ENCODE measurements around the gene YTHDF1.

The YTHDF1 gene

DNA sequence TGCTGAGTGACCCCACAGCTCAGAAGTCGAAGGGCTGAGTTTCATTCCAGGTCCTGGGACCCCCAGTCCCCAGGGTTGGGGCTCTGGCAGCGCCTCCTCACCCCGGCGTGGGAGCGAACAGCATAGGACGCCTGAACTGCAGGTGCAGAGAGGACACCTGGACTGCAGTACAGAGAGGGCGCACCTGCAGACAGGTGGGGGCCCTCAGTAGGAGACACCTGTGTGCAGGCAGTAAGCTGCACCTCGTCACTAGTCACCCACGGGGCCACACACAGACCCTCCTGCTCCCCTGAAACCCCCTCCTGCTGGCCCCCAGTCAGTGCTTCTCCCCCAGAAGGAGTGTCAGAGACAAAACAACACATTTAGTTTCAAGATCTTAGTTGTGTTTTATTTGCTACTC, 46.9 kb upstream of the YTHDF1 start:
- H2AFZ ChIP-seq (ENCODE audit: low read length): no peak overlapping the region
- no peaks in the 10 kb centered on the region for H3K9me3 ChIP-seq (ENCODE audit: low read length)
- H3K9ac ChIP-seq (ENCODE audit: low read length): no peak overlapping the region
- no peak overlapping the region for H3K4me3 ChIP-seq (ENCODE audit: low read depth, low read length, poor library complexity, severe bottlenecking)
- H3K27ac ChIP-seq (ENCODE audit: low read depth, low read length, poor library complexity, severe bottlenecking): no peak overlapping the region
- H3F3A ChIP-seq (ENCODE audit: insufficient read depth, low read length): no peaks in the 10 kb centered on the region
- no peak for TF ChIP-seq EZH2 (IDR thresholded peaks at IDR 0.05; ENCODE audit: borderline replicate concordance, low read length)
- TF ChIP-seq, protein P1, sequence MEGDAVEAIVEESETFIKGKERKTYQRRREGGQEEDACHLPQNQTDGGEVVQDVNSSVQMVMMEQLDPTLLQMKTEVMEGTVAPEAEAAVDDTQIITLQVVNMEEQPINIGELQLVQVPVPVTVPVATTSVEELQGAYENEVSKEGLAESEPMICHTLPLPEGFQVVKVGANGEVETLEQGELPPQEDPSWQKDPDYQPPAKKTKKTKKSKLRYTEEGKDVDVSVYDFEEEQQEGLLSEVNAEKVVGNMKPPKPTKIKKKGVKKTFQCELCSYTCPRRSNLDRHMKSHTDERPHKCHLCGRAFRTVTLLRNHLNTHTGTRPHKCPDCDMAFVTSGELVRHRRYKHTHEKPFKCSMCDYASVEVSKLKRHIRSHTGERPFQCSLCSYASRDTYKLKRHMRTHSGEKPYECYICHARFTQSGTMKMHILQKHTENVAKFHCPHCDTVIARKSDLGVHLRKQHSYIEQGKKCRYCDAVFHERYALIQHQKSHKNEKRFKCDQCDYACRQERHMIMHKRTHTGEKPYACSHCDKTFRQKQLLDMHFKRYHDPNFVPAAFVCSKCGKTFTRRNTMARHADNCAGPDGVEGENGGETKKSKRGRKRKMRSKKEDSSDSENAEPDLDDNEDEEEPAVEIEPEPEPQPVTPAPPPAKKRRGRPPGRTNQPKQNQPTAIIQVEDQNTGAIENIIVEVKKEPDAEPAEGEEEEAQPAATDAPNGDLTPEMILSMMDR (IDR thresholded peaks at IDR 0.05; ENCODE audit: low read length): no peak
- 0 out of 2 replicates have a peak, but pooled peaks cover 4% of the 10 kb centered on the region for H3K27me3 ChIP-seq (ENCODE audit: insufficient read depth, low read length)
- H3K79me2 ChIP-seq (ENCODE audit: insufficient read depth, low read length): no peaks in the 10 kb centered on the region
- no peaks in the 10 kb centered on the region for H3K9me2 ChIP-seq (ENCODE audit: low read depth, low read length)
- H3K4me2 ChIP-seq (ENCODE audit: low read length): no peak overlapping the region
- H3K36me3 ChIP-seq (ENCODE audit: insufficient read depth, low read length): no peaks in the 10 kb centered on the region
- H3K4me1 ChIP-seq (ENCODE audit: insufficient read depth, low read length, severe bottlenecking): no peaks in the 10 kb centered on the region
- no peaks in the 10 kb centered on the region for H4K20me1 ChIP-seq (ENCODE audit: insufficient read depth, low read length)

DNA sequence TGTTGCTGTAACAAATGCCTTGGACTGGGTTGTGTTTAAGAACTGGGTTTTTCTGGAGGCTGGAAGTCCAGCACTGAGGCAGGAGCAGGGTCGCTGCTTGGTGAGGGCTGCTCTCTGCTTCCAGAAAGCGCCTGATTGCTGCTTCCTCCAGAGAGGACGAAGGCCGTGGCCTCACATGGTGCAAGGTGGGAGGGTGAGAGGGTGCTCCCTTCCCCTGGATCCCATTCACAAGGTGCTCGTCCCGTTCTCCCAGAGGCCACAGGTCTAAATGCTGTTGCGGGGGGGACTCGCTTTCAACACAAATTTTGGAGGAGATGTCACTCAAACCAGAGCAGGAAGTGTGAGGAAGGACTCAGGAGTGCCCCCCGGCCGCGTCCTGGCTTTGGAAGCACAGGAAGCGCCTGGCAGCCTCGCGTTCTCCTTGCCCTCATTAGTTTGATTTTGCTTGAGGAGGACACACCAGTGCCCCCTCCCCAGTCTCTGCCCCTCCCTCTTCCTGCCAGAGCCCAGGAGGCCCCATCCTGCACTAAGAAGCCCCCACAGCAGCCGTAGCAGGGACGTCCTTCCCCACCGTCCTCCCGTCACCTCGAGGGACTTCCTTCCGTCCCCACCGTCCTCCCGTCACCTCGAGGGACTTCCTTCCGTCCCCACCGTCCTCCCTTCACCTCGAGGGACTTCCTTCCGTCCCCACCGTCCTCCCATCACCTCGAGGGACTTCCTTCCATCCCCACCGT, 46.0 kb upstream of the YTHDF1 start:
- H3K4me1 ChIP-seq (ENCODE audit: insufficient read depth, low read length, severe bottlenecking): no peaks in the 10 kb centered on the region

DNA sequence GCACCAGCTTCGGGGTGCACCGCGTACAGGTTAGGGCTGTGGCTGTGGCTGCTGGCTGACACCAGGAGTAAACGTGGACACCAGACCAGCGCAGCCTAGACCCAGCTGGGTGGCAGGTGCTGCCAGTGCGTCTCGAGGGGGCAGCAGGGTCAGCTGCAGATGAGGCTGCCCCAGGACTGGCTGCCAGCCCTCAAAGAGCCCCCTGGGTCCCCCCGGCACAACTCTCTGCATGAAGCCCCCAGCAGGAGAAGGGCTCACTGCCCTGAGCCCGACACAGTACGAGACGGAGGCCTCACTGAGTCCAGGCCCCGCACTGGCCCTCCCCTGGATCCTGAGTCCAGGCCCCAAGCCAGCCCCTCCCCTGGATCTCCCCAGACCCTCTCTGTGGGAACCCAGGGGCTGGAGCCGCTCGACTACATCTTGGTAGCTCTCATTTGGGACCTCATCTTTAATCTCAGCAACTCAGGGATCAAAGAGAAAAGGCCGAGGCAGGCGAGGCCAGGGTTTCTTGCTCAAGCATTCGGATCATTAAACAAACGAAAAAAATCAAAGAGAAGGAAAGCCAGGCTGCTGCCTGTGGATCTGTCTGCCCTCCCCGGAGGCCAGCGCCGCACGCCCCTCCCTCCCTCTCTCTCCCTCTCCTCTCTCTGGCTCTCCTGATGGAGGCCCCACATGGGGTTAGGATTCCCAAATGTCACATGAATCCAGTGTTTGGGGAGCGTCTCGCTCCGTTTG, 45.3 kb upstream of the YTHDF1 start:
- TF ChIP-seq, protein P1 (IDR thresholded peaks at IDR 0.05; ENCODE audit: low read length): no peak
- TF ChIP-seq EZH2 (IDR thresholded peaks at IDR 0.05; ENCODE audit: borderline replicate concordance, low read length): no peak
- H3K27ac ChIP-seq (ENCODE audit: low read depth, low read length, poor library complexity, severe bottlenecking): no peak overlapping the region
- H2AFZ ChIP-seq (ENCODE audit: low read length): no peak overlapping the region
- no peaks in the 10 kb centered on the region for H3K79me2 ChIP-seq (ENCODE audit: insufficient read depth, low read length)
- H3K9me2 ChIP-seq (ENCODE audit: low read depth, low read length): no peaks in the 10 kb centered on the region
- no peak overlapping the region for H3K4me2 ChIP-seq (ENCODE audit: low read length)
- no peaks in the 10 kb centered on the region for H4K20me1 ChIP-seq (ENCODE audit: insufficient read depth, low read length)
- H3K9ac ChIP-seq (ENCODE audit: low read length): no peak overlapping the region
- H3F3A ChIP-seq (ENCODE audit: insufficient read depth, low read length): no peaks in the 10 kb centered on the region
- H3K27me3 ChIP-seq (ENCODE audit: insufficient read depth, low read length): 0 out of 2 replicates have a peak, but pooled peaks cover 4% of the 10 kb centered on the region
- H3K9me3 ChIP-seq (ENCODE audit: low read length): no peaks in the 10 kb centered on the region
- no peaks in the 10 kb centered on the region for H3K4me1 ChIP-seq (ENCODE audit: insufficient read depth, low read length, severe bottlenecking)
- H3K36me3 ChIP-seq (ENCODE audit: insufficient read depth, low read length): no peaks in the 10 kb centered on the region
- no peak overlapping the region for H3K4me3 ChIP-seq (ENCODE audit: low read depth, low read length, poor library complexity, severe bottlenecking)

More for the DNA sequence above, 46.0 kb upstream of the YTHDF1 start:
- H3K9me3 ChIP-seq (ENCODE audit: low read length): no peaks in the 10 kb centered on the region
- H3K4me2 ChIP-seq (ENCODE audit: low read length): no peak overlapping the region
- no peaks in the 10 kb centered on the region for H3K79me2 ChIP-seq (ENCODE audit: insufficient read depth, low read length)
- no peaks in the 10 kb centered on the region for H3F3A ChIP-seq (ENCODE audit: insufficient read depth, low read length)
- H3K36me3 ChIP-seq (ENCODE audit: insufficient read depth, low read length): no peaks in the 10 kb centered on the region
- H3K27ac ChIP-seq (ENCODE audit: low read depth, low read length, poor library complexity, severe bottlenecking): no peak overlapping the region
- no peak overlapping the region for H3K9ac ChIP-seq (ENCODE audit: low read length)
- H2AFZ ChIP-seq (ENCODE audit: low read length): no peak overlapping the region
- no peak for TF ChIP-seq EZH2 (IDR thresholded peaks at IDR 0.05; ENCODE audit: borderline replicate concordance, low read length)
- TF ChIP-seq, protein P1 (IDR thresholded peaks at IDR 0.05; ENCODE audit: low read length): no peak
- H3K4me3 ChIP-seq (ENCODE audit: low read depth, low read length, poor library complexity, severe bottlenecking): no peak overlapping the region
- 0 out of 2 replicates have a peak, but pooled peaks cover 4% of the 10 kb centered on the region for H3K27me3 ChIP-seq (ENCODE audit: insufficient read depth, low read length)
- H4K20me1 ChIP-seq (ENCODE audit: insufficient read depth, low read length): no peaks in the 10 kb centered on the region
- no peaks in the 10 kb centered on the region for H3K9me2 ChIP-seq (ENCODE audit: low read depth, low read length)
